H1 (cell line): ENCODE data around the gene SEMA4C. TPM values are rescaled to one million over a fixed set of nuclear protein-coding genes. Genes with fewer than 3 reads are reported as not detected.

Source experiments
- CTCF ChIA-PET: fragments of 300-600 bp; sonication (Branson Sonifier 250); formaldehyde crosslinking; loops from one replicate; lab custom pipeline; 2021; ENCODE audit not compliant: partially characterized antibody; lab: Charles Lee
- POLR2A ChIA-PET: fragments of 300-600 bp; sonication (Branson Sonifier 250); formaldehyde crosslinking; loops from one replicate; lab custom pipeline; 2021; ENCODE audit warnings: inconsistent platforms; ENCODE audit not compliant: partially characterized antibody; lab: Charles Lee
- DNase-seq, 2 experiments: peaks; one replicate each; pipeline versions ENCODE4 v3.0.0 to v3.0.0-alpha.2; 2010 to 2022; ENCODE audit warnings: low spot score in 2 of 2, low read depth in 1 of 2, mixed read lengths in 1 of 2
- FAIRE-seq: peaks from 2 replicates; lab custom pipeline; 2011; peaks lifted over from hg19 to GRCh38; lab: Jason Lieb, UNC
- H2AFZ ChIP-seq: 2 replicates; pipeline ENCODE4 v1.8.1; 2012; ENCODE audit warnings: low read length, inconsistent platforms
- H2AK5ac ChIP-seq: 2 replicates; pipeline ENCODE4 v1.6.1; 2013; ENCODE audit warnings: low read depth, low read length
- H2BK120ac ChIP-seq: replicated peaks from 2 replicates; pipeline ENCODE3; 2013; ENCODE audit warnings: low read depth, low read length, inconsistent platforms
- H2BK12ac ChIP-seq: 2 replicates; pipeline ENCODE4 v1.6.1; 2013; ENCODE audit warnings: low read depth, low read length
- H2BK15ac ChIP-seq: 2 replicates; pipeline ENCODE4 v1.6.1; 2013; ENCODE audit warnings: low read length
- H2BK20ac ChIP-seq: 2 replicates; pipeline ENCODE4 v1.6.1; 2013; ENCODE audit warnings: low read length
- H2BK5ac ChIP-seq: 2 replicates; pipeline ENCODE4 v1.6.1; 2013; ENCODE audit warnings: low read depth, low read length
- H3K14ac ChIP-seq: 2 replicates; pipeline ENCODE4 v1.6.1; 2013; ENCODE audit warnings: inconsistent platforms; ENCODE audit not compliant: insufficient read length
- H3K18ac ChIP-seq: 2 replicates; pipeline ENCODE4 v1.6.1; 2013; ENCODE audit warnings: low read length; ENCODE audit errors: extremely low read depth
- H3K23ac ChIP-seq: 2 replicates; pipeline ENCODE4 v1.6.1; 2013; ENCODE audit warnings: inconsistent platforms; ENCODE audit not compliant: insufficient read length
- H3K23me2 ChIP-seq: 2 replicates; pipeline ENCODE4 v1.6.1; 2013; ENCODE audit warnings: low read depth, low read length
- H3K27ac ChIP-seq: 2 replicates; pipeline ENCODE4 v1.6.1; 2011; ENCODE audit warnings: low read depth, low read length, inconsistent platforms
- H3K27me3 ChIP-seq, 4 experiments: replicated peaks in 1 of 4; 1 replicate in 1 of 4; 2 replicates in 3 of 4; pipeline versions ENCODE4 v1.6.1 to v1.8.1; 2011 to 2013; ENCODE audit warnings: low read length in 3 of 4, mild to moderate bottlenecking in 3 of 4, inconsistent platforms in 2 of 4, mixed read lengths in 2 of 4, moderate library complexity in 1 of 4; ENCODE audit not compliant: control insufficient read depth in 3 of 4, insufficient read depth in 3 of 4; ENCODE audit errors: extremely low read depth in 1 of 4
- H3K36me3 ChIP-seq, 4 experiments: 2 replicates each; pipeline versions ENCODE4 v1.6.1 to v1.8.1; 2011 to 2013; ENCODE audit warnings: mild to moderate bottlenecking in 4 of 4, low read length in 3 of 4, moderate library complexity in 2 of 4, control low read depth in 1 of 4, inconsistent platforms in 1 of 4; ENCODE audit not compliant: insufficient read depth in 4 of 4, control insufficient read depth in 2 of 4
- H3K4ac ChIP-seq: replicated peaks from 2 replicates; pipeline ENCODE3; 2013; ENCODE audit warnings: low read length, low read depth, mixed read lengths, inconsistent platforms; ENCODE audit not compliant: insufficient read length
- H3K4me1 ChIP-seq, 4 experiments: replicated peaks in 1 of 4; 1 replicate in 1 of 4; 2 replicates in 3 of 4; pipeline versions ENCODE4 v1.6.1 to v1.8.1; 2011 to 2013; ENCODE audit warnings: low read length in 3 of 4, inconsistent platforms in 2 of 4, mixed read lengths in 1 of 4; ENCODE audit not compliant: insufficient read depth in 4 of 4, control insufficient read depth in 3 of 4
- H3K4me2 ChIP-seq, 2 experiments: 2 replicates each; pipeline versions ENCODE4 v1.6.1 to v1.8.1; 2011 to 2013; ENCODE audit warnings: low read depth in 2 of 2, low read length in 2 of 2, control low read depth in 1 of 2, inconsistent platforms in 1 of 2, mild to moderate bottlenecking in 1 of 2; ENCODE audit not compliant: insufficient read depth in 1 of 2
- H3K4me3 ChIP-seq, 4 experiments: fragments of 200-600, 300-600 bp in 1 of 4; sonication (generic), shearing (Covaris generic), sonication (Bioruptor Twin) in 1 of 4; 2 replicates each; pipeline versions ENCODE4 v1.5.1 to v1.8.1; 2011 to 2016; ENCODE audit warnings: low read length in 4 of 4, low read depth in 3 of 4, control low read depth in 2 of 4, inconsistent platforms in 2 of 4, mild to moderate bottlenecking in 2 of 4, mixed read lengths in 1 of 4, moderate library complexity in 1 of 4; ENCODE audit not compliant: insufficient read depth in 2 of 4; ENCODE audit errors: extremely low read depth in 1 of 4
- H3K56ac ChIP-seq: replicated peaks from 2 replicates; pipeline ENCODE3; 2013; ENCODE audit warnings: low read depth, mild to moderate bottlenecking, mixed read lengths, low read length, inconsistent platforms; ENCODE audit not compliant: insufficient read length
- H3K79me1 ChIP-seq: 2 replicates; pipeline ENCODE4 v1.6.1; 2013; ENCODE audit warnings: low read depth, low read length, control low read depth
- H3K79me2 ChIP-seq, 2 experiments: 2 replicates each; pipeline versions ENCODE4 v1.6.1 to v1.8.1; 2012 to 2013; ENCODE audit warnings: low read length in 2 of 2, mild to moderate bottlenecking in 2 of 2, inconsistent platforms in 1 of 2; ENCODE audit not compliant: insufficient read depth in 2 of 2, control insufficient read depth in 1 of 2
- H3K9ac ChIP-seq, 4 experiments: replicated peaks in 1 of 4; 1 replicate in 1 of 4; 2 replicates in 3 of 4; pipeline versions ENCODE4 v1.6.1 to v1.8.1; 2011 to 2013; ENCODE audit warnings: low read depth in 3 of 4, low read length in 3 of 4, control low read depth in 2 of 4, mild to moderate bottlenecking in 2 of 4, moderate library complexity in 2 of 4, inconsistent platforms in 1 of 4; ENCODE audit errors: extremely low read depth in 1 of 4
- H3K9me3 ChIP-seq, 2 experiments: 2 replicates each; pipeline versions ENCODE4 v1.6.1 to v1.8.1; 2012 to 2013; ENCODE audit warnings: mild to moderate bottlenecking in 2 of 2, moderate library complexity in 2 of 2, control low read depth in 1 of 2, inconsistent platforms in 1 of 2, low read depth in 1 of 2, low read length in 1 of 2, mixed read lengths in 1 of 2; ENCODE audit not compliant: insufficient read depth in 2 of 2
- H4K20me1 ChIP-seq, 2 experiments: replicated peaks in 1 of 2; 2 replicates each; pipeline versions ENCODE3 to v1.8.1; 2011 to 2013; ENCODE audit warnings: inconsistent platforms in 2 of 2, low read length in 2 of 2, mild to moderate bottlenecking in 1 of 2; ENCODE audit not compliant: insufficient read depth in 2 of 2, control insufficient read depth in 1 of 2
- H4K5ac ChIP-seq: 2 replicates; pipeline ENCODE4 v1.6.1; 2013; ENCODE audit warnings: low read length, low read depth, mixed read lengths, inconsistent platforms; ENCODE audit not compliant: insufficient read length
- H4K8ac ChIP-seq: 2 replicates; pipeline ENCODE4 v1.8.0; 2013; ENCODE audit warnings: mild to moderate bottlenecking, moderate library complexity, low read length, inconsistent platforms; ENCODE audit not compliant: insufficient read depth; ENCODE audit errors: extremely low read depth
- H4K91ac ChIP-seq: replicated peaks from 2 replicates; pipeline ENCODE3; 2013; ENCODE audit warnings: low read length, mixed read lengths, inconsistent platforms; ENCODE audit not compliant: insufficient read length
- CBX8 ChIP-seq: fragments of 300-800, 300-1000 bp; sonication (generic); IDR thresholded peaks from 2 replicates; pipeline ENCODE4 v1.7.1; 2016; ENCODE audit warnings: low read depth, low read length, borderline replicate concordance
- CEBPB ChIP-seq: IDR thresholded peaks from 2 replicates; pipeline ENCODE4 v1.6.1; 2012; ENCODE audit warnings: low read depth, low read length
- CHD2 ChIP-seq: IDR thresholded peaks from 2 replicates; pipeline ENCODE4 v1.6.1; 2012; ENCODE audit warnings: low read length, improper control_type of control experiment
- EP300 ChIP-seq, 2 experiments: IDR thresholded peaks; 1 replicate in 1 of 2; 2 replicates in 1 of 2; pipeline ENCODE4 v1.6.1; 2011 to 2012; ENCODE audit warnings: low read depth in 2 of 2, low read length in 2 of 2, mild to moderate bottlenecking in 2 of 2, borderline replicate concordance in 1 of 2, inconsistent platforms in 1 of 2, moderate library complexity in 1 of 2
- GABPA ChIP-seq: IDR thresholded peaks from 2 replicates; pipeline ENCODE4 v1.6.1; 2011; ENCODE audit warnings: mild to moderate bottlenecking, low read length, moderate library complexity, borderline replicate concordance; ENCODE audit not compliant: insufficient read depth
- GTF2F1 ChIP-seq: IDR thresholded peaks from 2 replicates; pipeline ENCODE4 v1.6.1; 2012; ENCODE audit warnings: low read depth, low read length, improper control_type of control experiment, borderline replicate concordance
- HDAC6 ChIP-seq: IDR thresholded peaks from one replicate; pipeline ENCODE4 v1.7.1; 2012; ENCODE audit warnings: low read depth, mild to moderate bottlenecking, inconsistent platforms, low read length, moderate library complexity
- MAX ChIP-seq: IDR thresholded peaks from 2 replicates; pipeline ENCODE4 v1.6.1; 2012; ENCODE audit warnings: inconsistent platforms
- NANOG ChIP-seq: IDR thresholded peaks from 2 replicates; pipeline ENCODE4 v1.6.1; 2011; ENCODE audit warnings: low read length, low read depth, mild to moderate bottlenecking, inconsistent platforms; ENCODE audit not compliant: insufficient read depth, poor library complexity, severe bottlenecking
- POLR2A ChIP-seq, 2 experiments: IDR thresholded peaks; 1 replicate in 1 of 2; 2 replicates in 1 of 2; pipeline ENCODE4 v1.6.1; 2011; ENCODE audit warnings: low read depth in 2 of 2, low read length in 2 of 2, mild to moderate bottlenecking in 2 of 2; ENCODE audit errors: control extremely low read depth in 1 of 2
- POLR2AphosphoS5 ChIP-seq: IDR thresholded peaks from 2 replicates; pipeline ENCODE4 v1.6.1; 2011; ENCODE audit warnings: low read depth, low read length
- SIN3A ChIP-seq, 2 experiments: IDR thresholded peaks in 1 of 2; conservative IDR thresholded peaks in 1 of 2; 2 replicates each; pipeline ENCODE4 v1.6.1; 2011 to 2012; ENCODE audit warnings: low read length in 2 of 2, improper control_type of control experiment in 1 of 2, low read depth in 1 of 2, mild to moderate bottlenecking in 1 of 2
- SIX5 ChIP-seq: IDR thresholded peaks from 2 replicates; pipeline ENCODE4 v1.6.1; 2011; ENCODE audit warnings: mild to moderate bottlenecking, low read depth, low read length
- SP1 ChIP-seq: IDR thresholded peaks from 2 replicates; pipeline ENCODE4 v1.6.1; 2011; ENCODE audit warnings: low read depth, low read length
- SUZ12 ChIP-seq: fragments of 200-600 bp; sonication (generic); IDR thresholded peaks from 2 replicates; pipeline ENCODE4 v1.6.1; 2012; ENCODE audit warnings: mild to moderate bottlenecking, inconsistent platforms, low read length, moderate library complexity, mixed read lengths
- WGBS, 2 experiments: shearing (Covaris generic) in 1 of 2; methylation state at CpG; one replicate each; pipeline versions ENCODE4 v1.1.6 to v1.1.7; 2013 to 2015; ENCODE audit warnings: low lambda C conversion rate in 2 of 2, mixed read lengths in 2 of 2, inconsistent platforms in 1 of 2, low coverage in 1 of 2, missing lambda C conversion rate in 1 of 2; ENCODE audit not compliant: insufficient replicate concordance in 2 of 2, insufficient coverage in 1 of 2, insufficient read length in 1 of 2; ENCODE audit errors: extremely low coverage in 1 of 2, missing lambda C conversion rate in 1 of 2; 5-methylcytosine and 5-hydroxymethylcytosine counted together
- polyA plus RNA-seq, 7 experiments: library from polyadenylated mRNA; depleted of rRNA in 3 of 7; stranded (reverse) in 5 of 7; unstranded in 2 of 7; fragments of >200 nt in 5 of 7; fragments of 200-250 nt in 2 of 7; gene quantifications; 1 replicate in 5 of 7; 2 replicates in 1 of 7; 4 replicates in 1 of 7; pipeline versions ENCODE4 v1.2.1 to v1.2.3, GENCODE V29; 2011 to 2013; ENCODE audit warnings: missing spikeins in 2 of 7, mixed read lengths in 2 of 7
- total RNA-seq: library from RNA; stranded (reverse); fragmentation: NEBNext Ultra II Directional; extraction: Animal tissue kit (Norgen Biotek cat#: 25700); gene quantifications from 2 replicates; pipeline ENCODE4 v1.2.1, GENCODE V29; 2021

Gene SEMA4C
- total and polyA plus RNA-seq, 2 of the 8 experiments (the other 6 are each of a cell fraction or from before 2014, with no cell fraction given): 47.5 to 67.3 TPM

GRCh38 chr2:96811917-96812316 lies 58.0 kb downstream of the SEMA4C start:
- H3K4ac ChIP-seq: no peak overlapping the region
- no peak overlapping the region for H2BK20ac ChIP-seq
- no peak overlapping the region for H2AFZ ChIP-seq
- H3K18ac ChIP-seq: no peak overlapping the region
- H3K79me2 ChIP-seq: no peaks in the 10 kb centered on the region
- H4K5ac ChIP-seq: no peak overlapping the region
- H3K14ac ChIP-seq: no peak overlapping the region
- no peak overlapping the region for H2BK120ac ChIP-seq
- no peak overlapping the region for H4K8ac ChIP-seq
- H2AK5ac ChIP-seq: no peak overlapping the region
- H3K4me1 ChIP-seq: no peaks in the 10 kb centered on the region
- H3K79me1 ChIP-seq: no peaks in the 10 kb centered on the region
- FAIRE-seq (no peak), DNase-seq (no peak)
- H3K9me3 ChIP-seq: no peaks in the 10 kb centered on the region
- no peak overlapping the region for H3K56ac ChIP-seq
- no peaks in the 10 kb centered on the region for H3K27me3 ChIP-seq
- H3K4me3 ChIP-seq: no peak overlapping the region
- no peak overlapping the region for H2BK5ac ChIP-seq
- 86% methylated on average over 3 of the region's 3 CpGs; no CpG with 5 or more reads in 1 of the 2 experiments for WGBS, 2 experiments
- peaks cover 8% of the 10 kb centered on the region for H3K23me2 ChIP-seq
- H3K36me3 ChIP-seq: no peaks in the 10 kb centered on the region
- no peak overlapping the region for H3K27ac ChIP-seq
- POLR2A ChIA-PET: interaction anchor here (1.2 to 1.8 kb wide), 2 partner anchors 28 to 57 kb away, joined by 3 read pairs; no protein-coding TSS in a partner anchor
- CTCF ChIA-PET: interaction anchor here (1.1 kb wide), 1 partner anchor 139 kb away, joined by 3 read pairs; no protein-coding TSS in a partner anchor
- H3K4me2 ChIP-seq: no peak overlapping the region
- H3K9ac ChIP-seq: no peak overlapping the region
- no peak overlapping the region for H3K23ac ChIP-seq
- H2BK12ac ChIP-seq: no peak overlapping the region
- H2BK15ac ChIP-seq: no peak overlapping the region
- H4K20me1 ChIP-seq: no peaks in the 10 kb centered on the region
- H4K91ac ChIP-seq: no peak overlapping the region
- TF ChIP-seq GABPA (no peak), CBX8 (no peak), HDAC6 (no peak), SUZ12 (no peak), MAX (no peak), GTF2F1 (no peak), SP1 (no peak), CHD2 (no peak), CEBPB (no peak), SIX5 (no peak), NANOG (no peak), SIN3A (conservative IDR thresholded peaks at IDR 0.05 in 1 of 2, IDR thresholded peaks at IDR 0.05 in 1 of 2; ENCODE audit: low read depth in 1 of 2, low read length in 2 of 2) (no peak), EP300 (IDR thresholded peaks at IDR 0.05; ENCODE audit: borderline replicate concordance in 1 of 2, low read depth in 2 of 2, low read length in 2 of 2) (no peak), POLR2A (IDR thresholded peaks at IDR 0.05; ENCODE audit: control extremely low read depth in 1 of 2, low read depth in 2 of 2, low read length in 2 of 2) (no peak), POLR2AphosphoS5 (no peak)
